OCI-LY1 (cell line): ENCODE results near the gene LAG3.

Experiments
- H2AFZ ChIP-seq: fragments of 200-600 bp; sonication (generic), shearing (Covaris generic); 2 replicates; pipeline ENCODE4 v1.6.0; 2014; ENCODE audit warnings: antibody characterized with exemption, mild to moderate bottlenecking, low read length
- H3F3A ChIP-seq: fragments of 200-600 bp; sonication (generic), shearing (Covaris generic); 2 replicates; pipeline ENCODE4 v1.6.0; 2014; ENCODE audit warnings: mild to moderate bottlenecking, antibody characterized with exemption, low read length, moderate library complexity; ENCODE audit not compliant: insufficient read depth
- H3K27ac ChIP-seq: fragments of 200-600 bp; sonication (generic); 2 replicates; pipeline ENCODE4 v1.5.1; 2014; ENCODE audit warnings: low read length, mixed run types, mild to moderate bottlenecking, low read depth; ENCODE audit not compliant: poor library complexity, severe bottlenecking
- H3K27me3 ChIP-seq: fragments of 200-600 bp; sonication (generic); 2 replicates; pipeline ENCODE4 v1.6.0; 2014; ENCODE audit warnings: antibody characterized with exemption, mild to moderate bottlenecking, low read length, moderate library complexity; ENCODE audit not compliant: insufficient read depth
- H3K36me3 ChIP-seq: fragments of 200-600 bp; sonication (generic); 2 replicates; pipeline ENCODE4 v1.6.1; 2014; ENCODE audit warnings: mild to moderate bottlenecking, antibody characterized with exemption, low read length, moderate library complexity, mixed read lengths; ENCODE audit not compliant: insufficient read depth
- H3K4me1 ChIP-seq: fragments of 200-600 bp; sonication (generic); 2 replicates; pipeline ENCODE4 v1.5.1; 2014; ENCODE audit warnings: mild to moderate bottlenecking, low read length, moderate library complexity; ENCODE audit not compliant: insufficient read depth, severe bottlenecking
- H3K4me2 ChIP-seq: fragments of 200-600 bp; sonication (generic), shearing (Covaris generic); 2 replicates; pipeline ENCODE4 v1.6.1; 2014; ENCODE audit warnings: low read length
- H3K4me3 ChIP-seq: fragments of 200-600 bp; sonication (generic); 2 replicates; pipeline ENCODE4 v1.5.1; 2014; ENCODE audit warnings: low read length, low read depth, mild to moderate bottlenecking, mixed read lengths; ENCODE audit not compliant: poor library complexity, severe bottlenecking
- H3K79me2 ChIP-seq: fragments of 200-600 bp; shearing (Covaris generic); 2 replicates; pipeline ENCODE4 v1.6.1; 2016; ENCODE audit warnings: mixed run types, low read length, mixed read lengths; ENCODE audit not compliant: insufficient read depth
- H3K9ac ChIP-seq: fragments of 200-600 bp; sonication (generic), shearing (Covaris generic); 2 replicates; pipeline ENCODE4 v1.6.1; 2014; ENCODE audit warnings: mild to moderate bottlenecking, low read length, mixed read lengths
- H3K9me2 ChIP-seq: fragments of 200-600 bp; sonication (generic), shearing (Covaris generic); 2 replicates; pipeline ENCODE4 v1.6.1; 2014; ENCODE audit warnings: low read depth, mild to moderate bottlenecking, low read length, mixed read lengths
- H3K9me3 ChIP-seq: fragments of 200-600 bp; shearing (Covaris generic); 2 replicates; pipeline ENCODE4 v1.6.1; 2014; ENCODE audit warnings: low read length, mixed read lengths
- H4K20me1 ChIP-seq: fragments of 200-600 bp; sonication (generic), shearing (Covaris generic); 2 replicates; pipeline ENCODE4 v1.6.0; 2016; ENCODE audit warnings: mild to moderate bottlenecking, low read length; ENCODE audit not compliant: insufficient read depth
- CTCF ChIP-seq: fragments of 200-600 bp; sonication (generic), shearing (Covaris generic); IDR thresholded peaks from 2 replicates; pipeline ENCODE4 v1.5.1; 2017; ENCODE audit warnings: mild to moderate bottlenecking, antibody characterized with exemption, low read length, moderate library complexity, mixed read lengths
- EZH2 ChIP-seq: fragments of 200-600 bp; sonication (generic), shearing (Covaris generic); IDR thresholded peaks from 2 replicates; pipeline ENCODE4 v1.8.0; 2017; ENCODE audit warnings: borderline replicate concordance, mixed run types, mild to moderate bottlenecking, antibody characterized with exemption, low read length, moderate library complexity, mixed read lengths

The LAG3 gene

DNA sequence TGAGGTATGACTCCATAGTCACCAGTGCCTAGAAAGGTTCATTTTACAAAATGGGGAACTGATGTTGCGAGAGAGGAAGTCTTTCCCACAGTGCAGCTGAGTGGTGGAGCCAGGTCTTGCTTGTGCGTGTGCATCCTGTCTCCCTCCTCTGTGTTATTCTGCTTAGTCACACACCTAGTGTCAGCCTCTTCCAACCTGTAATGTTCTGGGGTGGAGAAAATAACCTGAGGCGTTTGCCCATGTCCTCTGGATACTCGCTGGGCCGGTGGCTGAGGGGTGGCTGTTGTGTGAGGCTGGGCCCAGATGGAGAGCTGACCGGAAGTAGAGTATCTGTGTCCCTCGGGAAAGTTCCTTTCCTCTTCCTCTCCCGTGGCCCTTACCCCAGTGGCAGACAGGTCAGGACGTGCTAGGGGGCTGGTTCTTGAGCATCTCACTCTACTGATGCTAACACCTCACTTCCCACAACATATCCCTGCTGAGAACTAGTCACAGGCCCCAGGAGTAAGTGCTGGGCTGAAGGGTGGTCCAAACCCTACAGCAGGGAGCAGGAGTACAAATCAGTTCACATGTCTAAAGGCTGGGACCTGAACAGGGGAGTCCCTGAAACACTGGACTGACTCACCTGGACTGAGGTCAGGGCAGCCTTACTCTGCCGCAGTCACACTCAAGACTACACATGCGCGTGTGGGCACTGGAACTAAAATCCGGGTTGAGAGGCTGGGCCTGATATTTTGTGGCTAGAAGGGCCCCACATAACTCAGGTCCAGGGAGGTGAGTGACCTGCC is 26.4 kb upstream of the LAG3 start:
- peak overlapping the region; percentile 12; the same call in 1 of the 2 replicates for H3K4me2 ChIP-seq
- H3K9me3 ChIP-seq: peaks cover 9% of the 10 kb centered on the region; the same call in 1 of the 2 replicates
- H3K9ac ChIP-seq: no peak overlapping the region
- H3K4me1 ChIP-seq: peaks cover 8% of the 10 kb centered on the region
- no peaks in the 10 kb centered on the region for H3K9me2 ChIP-seq
- H4K20me1 ChIP-seq: no peaks in the 10 kb centered on the region
- no peak overlapping the region for H2AFZ ChIP-seq
- no peak for TF ChIP-seq EZH2
- no peak for TF ChIP-seq CTCF
- H3K36me3 ChIP-seq: peaks cover 58% of the 10 kb centered on the region
- H3K79me2 ChIP-seq: no peaks in the 10 kb centered on the region
- H3F3A ChIP-seq: no peaks in the 10 kb centered on the region
- peak overlapping the region; percentile 60 for H3K27ac ChIP-seq
- H3K27me3 ChIP-seq: no peaks in the 10 kb centered on the region
- no peak overlapping the region for H3K4me3 ChIP-seq

DNA sequence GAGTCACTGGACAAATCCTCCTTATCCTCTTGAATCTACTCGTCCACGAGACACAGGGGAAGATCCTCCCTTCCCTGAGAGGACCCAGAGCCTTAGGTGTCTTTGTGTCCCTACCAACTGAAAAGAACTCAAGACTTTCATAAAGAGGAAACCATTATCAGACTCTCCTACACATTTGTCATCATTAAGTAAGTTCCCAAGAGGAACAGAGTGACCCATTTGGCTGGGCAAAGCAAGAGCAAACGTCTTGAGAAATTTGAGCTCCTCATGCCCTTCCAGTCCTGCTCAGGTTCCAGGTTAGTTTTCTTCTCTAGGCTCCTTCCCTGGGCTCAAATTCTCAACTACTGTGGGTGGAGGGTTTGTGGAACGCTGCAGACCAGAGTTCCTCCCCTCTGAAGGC is 25.1 kb upstream of the LAG3 start:
- Histone ChIP-seq H3K36me3 (peaks cover 59% of the 10 kb centered on the region), H4K20me1 (no peaks in the 10 kb centered on the region), H3K27me3 (no peaks in the 10 kb centered on the region), H3K4me3 (no peak overlapping the region), H3K9me3 (peaks cover 9% of the 10 kb centered on the region; the same call in 1 of the 2 replicates), H3K79me2 (no peaks in the 10 kb centered on the region), H3K9me2 (no peaks in the 10 kb centered on the region), H2AFZ (no peak overlapping the region), H3K9ac (no peak overlapping the region), H3K4me1 (peaks cover 16% of the 10 kb centered on the region), H3K4me2 (no peak overlapping the region), H3F3A (no peaks in the 10 kb centered on the region), H3K27ac (no peak overlapping the region)
- no peak for TF ChIP-seq CTCF
- TF ChIP-seq EZH2: no peak

GRCh38 chr12:6748761-6749160 is 23.6 kb upstream of the LAG3 start:
- no peaks in the 10 kb centered on the region for H3K27me3 ChIP-seq
- no peaks in the 10 kb centered on the region for H3K9me2 ChIP-seq
- H3K4me3 ChIP-seq: no peak overlapping the region
- H2AFZ ChIP-seq: no peak overlapping the region
- peaks cover 3% of the 10 kb centered on the region; the same call in 1 of the 2 replicates for H3K9me3 ChIP-seq
- H3K27ac ChIP-seq: no peak overlapping the region
- no peaks in the 10 kb centered on the region for H3K79me2 ChIP-seq
- H3K4me2 ChIP-seq: no peak overlapping the region
- H3F3A ChIP-seq: no peaks in the 10 kb centered on the region
- peaks cover 18% of the 10 kb centered on the region for H3K4me1 ChIP-seq
- H4K20me1 ChIP-seq: no peaks in the 10 kb centered on the region
- no peak for TF ChIP-seq CTCF
- TF ChIP-seq EZH2: no peak
- no peak overlapping the region for H3K9ac ChIP-seq
- H3K36me3 ChIP-seq: peaks cover 53% of the 10 kb centered on the region
